Measurements from ENCODE around the gene A4GNT. TPM values are rescaled to one million over a fixed set of nuclear protein-coding genes. Genes with fewer than 3 reads are reported as not detected.

A4GNT gene
- total and polyA plus RNA-seq, 9 donors = not detected

GRCh38 chr3:138140940-138141339 lies 8.8 kb upstream of the A4GNT start:
- no peaks in the 10 kb centered on the region for H3K9me3 ChIP-seq
- TF ChIP-seq EP300 (IDR thresholded peaks at IDR 0.05) (no peak), POLR2A (IDR thresholded peaks at IDR 0.05) (no peak)
- TF ChIP-seq, protein P1, sequence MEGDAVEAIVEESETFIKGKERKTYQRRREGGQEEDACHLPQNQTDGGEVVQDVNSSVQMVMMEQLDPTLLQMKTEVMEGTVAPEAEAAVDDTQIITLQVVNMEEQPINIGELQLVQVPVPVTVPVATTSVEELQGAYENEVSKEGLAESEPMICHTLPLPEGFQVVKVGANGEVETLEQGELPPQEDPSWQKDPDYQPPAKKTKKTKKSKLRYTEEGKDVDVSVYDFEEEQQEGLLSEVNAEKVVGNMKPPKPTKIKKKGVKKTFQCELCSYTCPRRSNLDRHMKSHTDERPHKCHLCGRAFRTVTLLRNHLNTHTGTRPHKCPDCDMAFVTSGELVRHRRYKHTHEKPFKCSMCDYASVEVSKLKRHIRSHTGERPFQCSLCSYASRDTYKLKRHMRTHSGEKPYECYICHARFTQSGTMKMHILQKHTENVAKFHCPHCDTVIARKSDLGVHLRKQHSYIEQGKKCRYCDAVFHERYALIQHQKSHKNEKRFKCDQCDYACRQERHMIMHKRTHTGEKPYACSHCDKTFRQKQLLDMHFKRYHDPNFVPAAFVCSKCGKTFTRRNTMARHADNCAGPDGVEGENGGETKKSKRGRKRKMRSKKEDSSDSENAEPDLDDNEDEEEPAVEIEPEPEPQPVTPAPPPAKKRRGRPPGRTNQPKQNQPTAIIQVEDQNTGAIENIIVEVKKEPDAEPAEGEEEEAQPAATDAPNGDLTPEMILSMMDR (IDR thresholded peaks at IDR 0.05) = no peak
- intact Hi-C loops (cut with DNase I) = no loop called here
- H3K4me3 ChIP-seq = no peak overlapping the region
- DNase-seq = no peak
- H3K36me3 ChIP-seq = no peaks in the 10 kb centered on the region
- H3K27me3 ChIP-seq = no peaks in the 10 kb centered on the region
- H3K4me1 ChIP-seq (ENCODE audit: insufficient read depth) = no peaks in the 10 kb centered on the region
- no peak overlapping the region for H3K27ac ChIP-seq

DNA sequence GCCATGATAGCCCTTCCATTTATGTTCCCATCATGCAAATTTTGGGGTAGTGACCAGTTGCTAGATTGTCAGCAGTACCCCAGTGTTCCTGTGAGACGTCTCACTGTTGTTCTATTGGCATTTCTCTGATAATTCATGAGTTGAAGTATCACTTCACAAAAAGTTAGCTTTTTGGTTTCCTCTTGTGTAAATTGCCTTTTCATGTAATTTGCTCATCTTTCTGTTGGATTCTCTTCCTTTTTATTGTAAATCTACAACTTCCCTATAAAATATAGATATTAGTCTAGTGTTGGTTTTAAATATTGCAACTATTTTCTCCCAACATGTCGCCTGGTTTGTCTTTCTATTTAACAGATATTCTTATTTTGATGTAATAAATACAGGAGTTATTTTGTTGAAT lies 7.5 kb upstream of the A4GNT start:
- no peak overlapping the region for H3K4me3 ChIP-seq
- no peak for DNase-seq
- no peaks in the 10 kb centered on the region for H3K36me3 ChIP-seq
- H3K27ac ChIP-seq = no peak overlapping the region
- intact Hi-C loops (cut with DNase I) = no loop called here
- no peaks in the 10 kb centered on the region for H3K27me3 ChIP-seq
- no peaks in the 10 kb centered on the region for H3K4me1 ChIP-seq (ENCODE audit: insufficient read depth)
- WGBS, 3 donors = 41 to 87% (median 43%) methylated on average over 2 of the region's 2 CpGs
- TF ChIP-seq POLR2A (IDR thresholded peaks at IDR 0.05) = no peak
- TF ChIP-seq, protein P1 (IDR thresholded peaks at IDR 0.05) = no peak
- TF ChIP-seq EP300 (IDR thresholded peaks at IDR 0.05) = no peak
- H3K9me3 ChIP-seq = no peaks in the 10 kb centered on the region

- Histone ChIP-seq H3K4me1 (ENCODE audit: insufficient read depth) (no peaks in the 10 kb centered on the region), H3K36me3 (no peaks in the 10 kb centered on the region), H3K4me3 (no peak overlapping the region), H3K27ac (no peak overlapping the region), H3K9me3 (no peaks in the 10 kb centered on the region), H3K27me3 (no peaks in the 10 kb centered on the region)
- no peak for DNase-seq
- intact Hi-C loops (cut with DNase I) = no loop called here
- 74 to 79% (median 77%) methylated on average over 2 of the region's 2 CpGs for WGBS, 3 donors
- TF ChIP-seq, protein P1 (IDR thresholded peaks at IDR 0.05) = no peak
- TF ChIP-seq POLR2A (IDR thresholded peaks at IDR 0.05) = no peak
- no peak for TF ChIP-seq EP300 (IDR thresholded peaks at IDR 0.05)
Observed at GRCh38 chr3:138137861-138138260, 5.7 kb upstream of the A4GNT start.

- TF ChIP-seq POLR2A (IDR thresholded peaks at IDR 0.05) (no peak), EP300 (IDR thresholded peaks at IDR 0.05) (no peak)
- TF ChIP-seq, protein P1 (IDR thresholded peaks at IDR 0.05) = no peak
- intact Hi-C loops (cut with DNase I) = no loop called here
- no peaks in the 10 kb centered on the region for H3K4me1 ChIP-seq (ENCODE audit: insufficient read depth)
- H3K27me3 ChIP-seq = no peaks in the 10 kb centered on the region
- no peak overlapping the region for H3K27ac ChIP-seq
- H3K4me3 ChIP-seq = no peak overlapping the region
- no peak for DNase-seq
- 85 to 95% (median 85%) methylated on average over 3 of the region's 3 CpGs for WGBS, 3 donors
- H3K9me3 ChIP-seq = no peaks in the 10 kb centered on the region
- H3K36me3 ChIP-seq = no peaks in the 10 kb centered on the region
Observed at GRCh38 chr3:138136201-138136600, 4.0 kb upstream of the A4GNT start.

DNA sequence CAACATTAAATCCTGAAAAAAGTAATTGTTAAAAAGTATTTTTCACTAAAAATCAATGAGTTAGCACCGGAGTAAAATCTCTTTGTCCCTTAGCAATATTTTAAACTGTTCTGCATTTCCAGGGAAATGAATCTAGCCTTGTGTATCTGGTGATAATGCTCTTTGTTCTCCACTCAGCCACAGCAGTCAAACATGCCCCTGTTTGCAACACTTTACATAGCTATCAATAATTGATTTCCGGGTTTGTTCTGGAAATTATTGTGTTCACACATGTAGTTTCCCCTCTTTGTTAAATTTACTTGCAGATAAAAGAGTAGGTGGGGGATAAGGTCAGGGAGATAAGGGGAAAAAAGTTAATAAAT lies 3.6 kb upstream of the A4GNT start:
- 67 to 82% (median 77%) methylated on average over 2 of the region's 2 CpGs for WGBS, 3 donors
- no peak for TF ChIP-seq EP300 (IDR thresholded peaks at IDR 0.05)
- TF ChIP-seq, protein P1 (IDR thresholded peaks at IDR 0.05) = no peak
- no peak for TF ChIP-seq POLR2A (IDR thresholded peaks at IDR 0.05)
- Histone ChIP-seq H3K27me3 (no peaks in the 10 kb centered on the region), H3K9me3 (no peaks in the 10 kb centered on the region), H3K4me3 (no peak overlapping the region), H3K27ac (no peak overlapping the region), H3K36me3 (no peaks in the 10 kb centered on the region), H3K4me1 (ENCODE audit: insufficient read depth) (no peaks in the 10 kb centered on the region)
- no peak for DNase-seq
- intact Hi-C loops (cut with DNase I) = no loop called here
